HG03060 (cell line): Measurements from ENCODE around the gene WDR64.

ENCODE experiments used
- ATAC-seq: cut with Tn5 transposase; IDR thresholded peaks from one replicate; pipeline ENCODE4 v1.9.1; 2021; ENCODE audit warnings: low read depth, moderate number of reproducible peaks; ENCODE audit not compliant: unreplicated experiment

The WDR64 gene

GRCh38 chr1:241827264-241827663, 175.2 kb downstream of the WDR64 start:
- no peak for ATAC-seq

- ATAC-seq, result no peak
These were observed 176.5 kb downstream of the WDR64 start for GRCh38 chr1:241828463-241829021.

GRCh38 chr1:241829468-241829867, 177.4 kb downstream of the WDR64 start:
- ATAC-seq, result no peak

DNA sequence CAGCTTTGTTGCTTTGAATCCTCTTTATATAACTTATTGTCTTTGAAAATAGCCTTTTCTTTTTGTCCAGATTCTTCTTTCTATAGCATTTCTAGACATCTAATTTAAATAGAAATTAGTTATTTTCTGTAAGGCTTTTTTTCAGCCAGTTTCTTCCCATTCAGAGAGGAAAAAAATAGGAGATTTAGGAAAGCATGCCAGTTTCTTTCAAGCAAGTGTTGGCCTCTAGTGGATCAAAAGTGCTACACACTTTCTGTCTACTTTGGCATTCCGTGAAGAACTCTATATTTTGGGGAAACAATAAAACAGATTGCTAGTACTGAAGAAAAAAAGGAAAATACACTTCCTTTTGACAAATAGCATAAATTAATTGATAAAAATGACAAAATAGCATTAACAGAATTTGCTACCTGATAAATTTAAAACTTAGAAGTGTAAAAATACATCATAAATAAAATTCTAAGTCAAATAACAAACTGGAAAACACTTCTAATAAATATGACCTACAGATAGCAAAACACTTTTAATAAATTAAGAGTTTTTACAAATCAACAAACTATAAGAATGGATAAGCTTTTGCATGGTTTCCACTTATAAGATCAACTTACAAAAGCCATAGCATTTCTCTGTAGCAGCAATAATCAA, 182.8 kb downstream of the WDR64 start:
- no peak for ATAC-seq

GRCh38 chr1:241836941-241837340, 184.9 kb downstream of the WDR64 start:
- ATAC-seq, result no peak

DNA sequence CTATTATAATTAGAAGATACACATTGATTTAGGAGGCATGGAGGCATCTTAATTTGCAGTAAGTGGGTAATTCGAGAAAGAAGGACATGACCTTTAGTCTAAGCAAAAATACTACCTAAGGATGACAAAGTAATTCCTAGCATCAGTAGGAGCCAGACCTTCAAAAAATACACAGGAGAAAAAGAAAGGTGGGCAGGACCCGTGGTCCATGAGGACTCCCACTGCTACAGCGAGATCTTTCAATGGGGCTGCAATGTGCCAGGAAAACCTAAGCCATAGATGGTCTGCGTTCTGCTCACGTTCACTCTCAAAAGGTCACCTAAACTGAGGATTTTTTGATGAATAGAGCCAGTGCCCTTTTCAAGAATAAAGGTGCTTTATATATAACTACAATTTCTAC, 185.3 kb downstream of the WDR64 start:
- ATAC-seq, result no peak

GRCh38 chr1:241837901-241838300, 185.8 kb downstream of the WDR64 start:
- ATAC-seq, result no peak

DNA sequence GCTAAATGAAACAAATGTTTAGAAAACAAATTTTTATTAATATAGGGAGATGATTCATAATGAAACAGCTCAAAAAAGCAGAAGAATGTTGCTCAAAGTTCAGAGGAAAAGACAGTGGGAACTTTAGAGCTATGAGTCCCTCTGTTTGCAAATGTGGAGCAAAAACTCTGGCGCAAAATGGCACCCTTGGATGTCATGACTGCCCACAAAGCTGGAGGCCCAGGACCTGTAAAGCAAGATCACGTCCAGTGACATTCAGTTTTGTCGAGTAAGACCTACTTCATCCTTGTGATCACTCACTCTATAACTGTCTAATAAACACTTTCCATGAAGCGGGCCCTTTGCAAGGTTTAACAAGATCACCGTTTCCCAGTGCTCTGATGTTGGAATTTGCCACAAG, 186.8 kb downstream of the WDR64 start:
- ATAC-seq, result no peak

GRCh38 chr1:241839369-241839979, 187.4 kb downstream of the WDR64 start:
- ATAC-seq, result no peak

DNA sequence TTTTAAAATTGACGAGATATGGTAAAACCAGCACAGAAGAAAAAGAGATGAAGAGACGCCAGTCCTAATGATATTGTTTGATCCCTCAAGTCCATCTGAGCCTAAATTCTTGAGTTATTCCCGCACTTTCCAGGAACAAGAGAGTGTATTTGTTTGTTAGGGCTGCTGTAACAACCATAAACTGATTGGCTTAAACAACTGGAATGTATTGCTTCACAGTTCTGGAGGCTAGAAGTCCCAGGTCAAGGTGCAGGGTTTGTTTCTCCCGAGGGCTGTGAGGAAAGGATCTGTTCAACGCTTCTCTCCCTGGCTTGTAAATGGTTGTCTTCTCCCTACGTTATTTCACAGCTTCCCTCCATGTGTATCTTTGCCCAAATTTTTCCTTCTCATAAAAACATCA, 188.1 kb downstream of the WDR64 start:
- no peak for ATAC-seq

DNA sequence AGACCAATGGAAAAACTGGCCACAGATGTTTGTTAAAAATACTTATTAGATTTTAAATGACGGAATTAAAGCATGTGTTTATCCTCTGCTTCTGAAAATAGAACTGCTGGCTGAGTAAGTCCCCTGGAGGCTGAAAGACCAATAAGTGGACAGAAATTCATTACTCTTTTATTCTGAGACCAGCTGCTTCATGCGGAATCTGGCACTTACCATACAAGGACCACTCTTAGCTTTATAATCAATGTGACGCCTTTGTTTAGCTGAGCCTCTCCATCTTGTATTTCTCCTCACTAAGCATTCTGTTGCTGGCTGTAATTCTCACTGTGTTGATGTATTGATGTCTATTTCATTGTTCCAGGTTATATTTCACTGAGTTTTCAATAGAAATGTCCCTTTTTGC, 189.6 kb downstream of the WDR64 start:
- ATAC-seq, result no peak

DNA sequence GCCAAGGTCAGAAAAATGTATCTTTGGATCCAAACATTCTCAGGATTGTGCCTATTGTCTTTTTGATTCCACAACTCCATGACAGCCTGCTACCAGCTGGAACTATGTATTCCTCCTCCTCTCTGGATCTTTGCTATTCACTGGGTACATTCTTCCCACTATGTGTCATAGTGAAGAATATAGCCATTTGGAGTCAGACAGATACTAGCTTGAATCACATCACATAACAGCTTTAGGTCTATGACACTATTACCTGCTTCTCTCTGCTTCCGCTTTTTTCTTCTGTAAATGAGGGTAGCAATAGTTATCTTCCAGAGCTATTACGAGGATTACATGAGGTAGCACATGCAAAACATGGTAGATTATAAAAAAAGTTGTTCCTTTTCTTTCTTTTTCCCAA, 190.5 kb downstream of the WDR64 start:
- no peak for ATAC-seq

DNA sequence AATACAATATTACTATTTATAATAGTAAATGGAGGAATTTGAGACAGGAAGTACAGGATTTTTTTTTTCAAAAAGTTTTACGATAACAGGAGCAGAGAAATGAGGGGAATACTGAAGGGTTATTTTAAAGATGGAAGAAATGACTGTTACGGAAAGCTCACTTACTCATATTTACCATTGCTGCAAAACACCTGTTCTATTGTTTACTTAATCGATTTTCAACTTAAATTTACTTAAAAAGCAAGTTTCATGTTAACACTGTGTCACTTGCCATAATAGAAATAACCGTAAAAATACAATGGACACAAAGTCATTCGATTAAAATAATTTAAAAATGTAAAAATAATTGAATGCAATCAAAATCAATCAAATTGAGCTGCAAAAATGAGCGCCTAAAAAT, 192.5 kb downstream of the WDR64 start:
- ATAC-seq, result no peak

DNA sequence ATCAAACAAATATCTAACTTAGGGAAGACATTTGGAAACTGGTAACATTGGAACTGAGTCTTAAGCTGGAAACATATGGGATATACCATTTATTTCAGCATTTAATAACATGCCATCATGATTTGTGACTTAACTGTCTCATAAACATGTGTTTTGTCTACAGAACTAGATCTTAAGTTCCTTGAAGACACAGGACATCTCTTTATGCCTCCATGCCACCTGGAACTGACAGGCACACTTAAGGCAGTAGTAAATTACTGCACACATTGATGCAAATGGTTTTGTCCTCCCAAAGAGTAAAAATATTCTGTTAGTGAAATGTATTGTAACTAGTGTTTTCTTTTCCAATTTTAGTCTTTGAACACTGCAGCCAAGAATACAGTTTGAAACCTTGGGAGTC, 194.3 kb downstream of the WDR64 start:
- no peak for ATAC-seq

- no peak for ATAC-seq
These were observed 194.9 kb downstream of the WDR64 start for GRCh38 chr1:241846862-241847539.

- no peak for ATAC-seq
These were observed 195.4 kb downstream of the WDR64 start for GRCh38 chr1:241847540-241847795.

DNA sequence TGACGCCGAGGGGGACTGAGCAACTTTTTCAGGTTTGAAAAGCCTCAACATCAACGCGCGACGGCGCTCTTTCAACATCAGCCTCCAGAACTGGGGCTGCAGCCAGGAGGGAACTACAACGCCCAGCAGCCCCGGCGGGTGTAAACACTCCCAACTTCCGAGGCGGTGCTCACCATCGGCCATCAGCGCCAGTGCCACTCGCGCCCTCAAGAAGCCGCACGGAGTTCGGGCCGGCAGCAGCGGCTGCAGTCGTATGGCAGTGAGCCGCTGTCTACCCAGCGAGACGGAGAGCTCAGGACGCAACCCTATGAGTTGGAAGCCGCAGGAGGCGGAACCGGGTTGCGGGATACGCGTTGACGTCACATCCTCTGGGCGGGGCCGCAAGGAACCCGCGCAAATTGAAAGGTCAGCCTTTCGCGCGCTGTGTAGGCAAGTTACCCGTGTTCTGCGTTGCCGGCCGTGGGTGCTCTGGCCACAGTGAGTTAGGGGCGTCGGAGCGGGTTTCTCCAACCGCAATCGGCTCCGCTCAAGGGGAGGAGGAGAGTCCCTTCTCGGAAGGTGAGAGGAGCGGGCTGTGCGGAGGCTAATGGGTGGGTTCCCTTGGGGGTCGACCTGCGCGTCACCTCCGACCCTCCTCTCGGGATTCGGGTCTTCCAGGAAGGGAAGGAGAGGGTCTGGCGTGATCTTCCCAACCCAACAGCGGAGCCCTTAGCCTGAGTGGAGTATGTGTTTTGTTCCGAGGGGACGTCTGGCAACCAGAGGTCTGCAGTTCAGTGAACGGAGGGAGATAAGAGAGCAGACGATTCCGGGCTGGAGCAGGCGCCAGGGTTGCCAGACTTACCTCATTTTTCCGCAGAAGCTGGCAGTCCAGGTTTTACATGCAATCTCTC, 196.0 kb downstream of the WDR64 start, which contains the start of gene EXO1:
EXO1 (plus strand) TSS at position 409 of the 890 bp plus-strand sequence. CDS start 2,222 bp downstream, outside the sequence.
- peak; percentile 92 for ATAC-seq

GRCh38 chr1:241848686-241849344, 196.7 kb downstream of the WDR64 start:
- ATAC-seq, result no peak

DNA sequence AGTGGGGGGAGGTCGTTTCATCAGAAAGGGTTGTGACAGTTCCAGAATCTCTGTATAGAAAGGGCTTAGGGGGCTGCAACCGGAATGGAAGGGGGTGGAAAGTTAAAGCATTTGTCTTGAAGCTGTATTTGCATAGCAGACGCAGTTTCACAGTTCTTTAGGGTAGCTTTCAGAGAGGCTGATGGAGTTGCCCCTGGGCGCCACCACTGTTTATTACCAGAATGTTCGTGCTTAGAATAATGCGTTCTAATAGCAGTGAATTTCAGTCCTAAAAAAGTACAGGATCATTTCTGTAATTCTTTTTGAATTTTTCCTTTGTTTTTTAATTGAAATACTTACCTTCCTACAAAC, 197.2 kb downstream of the WDR64 start:
- no peak for ATAC-seq
